Measurements from ENCODE around the gene SACS. TPM values are rescaled to one million over a fixed set of nuclear protein-coding genes. Genes with fewer than 3 reads are reported as not detected.

Gene SACS
- total RNA-seq, 6 experiments from 2014 or later, result 1.5 to 5.9 (median 3.3) TPM

GRCh38 chr13:23427881-23428528 lies 5.5 kb downstream of the SACS start:
- no peak overlapping the region for H3K27ac ChIP-seq
- H3K9me3 ChIP-seq, result no peaks in the 10 kb centered on the region
- WGBS (ENCODE audit: insufficient coverage, low coverage, low lambda C conversion rate, missing lambda C conversion rate), result 56% methylated on average over 11 of the region's 11 CpGs
- no peaks in the 10 kb centered on the region for H3K36me3 ChIP-seq
- H3K27me3 ChIP-seq, result no peaks in the 10 kb centered on the region
- intact Hi-C loops (cut with DNase I), result no loop called here
- TF ChIP-seq, protein P1, sequence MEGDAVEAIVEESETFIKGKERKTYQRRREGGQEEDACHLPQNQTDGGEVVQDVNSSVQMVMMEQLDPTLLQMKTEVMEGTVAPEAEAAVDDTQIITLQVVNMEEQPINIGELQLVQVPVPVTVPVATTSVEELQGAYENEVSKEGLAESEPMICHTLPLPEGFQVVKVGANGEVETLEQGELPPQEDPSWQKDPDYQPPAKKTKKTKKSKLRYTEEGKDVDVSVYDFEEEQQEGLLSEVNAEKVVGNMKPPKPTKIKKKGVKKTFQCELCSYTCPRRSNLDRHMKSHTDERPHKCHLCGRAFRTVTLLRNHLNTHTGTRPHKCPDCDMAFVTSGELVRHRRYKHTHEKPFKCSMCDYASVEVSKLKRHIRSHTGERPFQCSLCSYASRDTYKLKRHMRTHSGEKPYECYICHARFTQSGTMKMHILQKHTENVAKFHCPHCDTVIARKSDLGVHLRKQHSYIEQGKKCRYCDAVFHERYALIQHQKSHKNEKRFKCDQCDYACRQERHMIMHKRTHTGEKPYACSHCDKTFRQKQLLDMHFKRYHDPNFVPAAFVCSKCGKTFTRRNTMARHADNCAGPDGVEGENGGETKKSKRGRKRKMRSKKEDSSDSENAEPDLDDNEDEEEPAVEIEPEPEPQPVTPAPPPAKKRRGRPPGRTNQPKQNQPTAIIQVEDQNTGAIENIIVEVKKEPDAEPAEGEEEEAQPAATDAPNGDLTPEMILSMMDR (IDR thresholded peaks at IDR 0.05), result no peak
- TF ChIP-seq POLR2A (IDR thresholded peaks at IDR 0.05), result no peak
- ATAC-seq, result no peak
- peaks cover 0 to under 1% (median 0%) of the 10 kb centered on the region in 4 donors for H3K4me1 ChIP-seq
- H3K4me3 ChIP-seq, result no peak overlapping the region
- no peak for DNase-seq

GRCh38 chr13:23427342-23427843 lies 6.1 kb downstream of the SACS start:
- ATAC-seq (peak in 1 of 4 donors; percentile 80), DNase-seq (no peak)
- no peaks in the 10 kb centered on the region for H3K4me1 ChIP-seq
- H3K27ac ChIP-seq, result no peak overlapping the region
- intact Hi-C loops (cut with DNase I), result no loop called here
- H3K27me3 ChIP-seq, result no peaks in the 10 kb centered on the region
- H3K4me3 ChIP-seq, result no peak overlapping the region
- WGBS (ENCODE audit: insufficient coverage, low coverage, low lambda C conversion rate, missing lambda C conversion rate), result 57% methylated on average over 7 of the region's 7 CpGs
- H3K9me3 ChIP-seq, result no peaks in the 10 kb centered on the region
- TF ChIP-seq POLR2A (IDR thresholded peaks at IDR 0.05), result no peak
- TF ChIP-seq, protein P1 (IDR thresholded peaks at IDR 0.05), result no peak
- H3K36me3 ChIP-seq, result no peaks in the 10 kb centered on the region

DNA sequence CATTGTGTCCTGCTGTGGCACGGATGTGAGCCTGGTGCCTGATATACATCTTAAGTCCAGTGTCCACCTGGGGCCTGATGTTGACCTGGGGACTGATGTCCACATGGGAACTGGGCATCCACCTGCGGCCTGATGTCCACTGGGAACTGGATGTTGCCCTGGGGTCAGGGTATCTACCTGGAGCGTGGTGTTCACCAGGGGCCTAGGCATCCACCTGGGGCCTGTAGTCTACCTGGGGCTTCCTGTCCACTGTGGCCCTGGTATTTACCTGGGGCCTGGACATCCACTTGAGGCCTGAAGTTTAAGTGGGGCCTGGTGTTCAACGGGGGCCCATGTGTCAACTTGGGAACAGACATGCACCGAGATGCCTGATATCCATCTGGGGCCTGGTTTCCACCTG lies 11.9 kb downstream of the SACS start:
- Histone ChIP-seq H3K9me3 (no peaks in the 10 kb centered on the region), H3K27ac (no peak overlapping the region), H3K27me3 (no peaks in the 10 kb centered on the region), H3K4me1 (no peaks in the 10 kb centered on the region), H3K4me3 (no peak overlapping the region), H3K36me3 (no peaks in the 10 kb centered on the region)
- no peak for ATAC-seq
- intact Hi-C loops (cut with DNase I), result no loop called here
- 93% methylated on average over 4 of the region's 5 CpGs for WGBS (ENCODE audit: insufficient coverage, low coverage, low lambda C conversion rate, missing lambda C conversion rate)
- no peak for DNase-seq
- TF ChIP-seq, protein P1 (IDR thresholded peaks at IDR 0.05), result no peak
- TF ChIP-seq POLR2A (IDR thresholded peaks at IDR 0.05), result no peak

DNA sequence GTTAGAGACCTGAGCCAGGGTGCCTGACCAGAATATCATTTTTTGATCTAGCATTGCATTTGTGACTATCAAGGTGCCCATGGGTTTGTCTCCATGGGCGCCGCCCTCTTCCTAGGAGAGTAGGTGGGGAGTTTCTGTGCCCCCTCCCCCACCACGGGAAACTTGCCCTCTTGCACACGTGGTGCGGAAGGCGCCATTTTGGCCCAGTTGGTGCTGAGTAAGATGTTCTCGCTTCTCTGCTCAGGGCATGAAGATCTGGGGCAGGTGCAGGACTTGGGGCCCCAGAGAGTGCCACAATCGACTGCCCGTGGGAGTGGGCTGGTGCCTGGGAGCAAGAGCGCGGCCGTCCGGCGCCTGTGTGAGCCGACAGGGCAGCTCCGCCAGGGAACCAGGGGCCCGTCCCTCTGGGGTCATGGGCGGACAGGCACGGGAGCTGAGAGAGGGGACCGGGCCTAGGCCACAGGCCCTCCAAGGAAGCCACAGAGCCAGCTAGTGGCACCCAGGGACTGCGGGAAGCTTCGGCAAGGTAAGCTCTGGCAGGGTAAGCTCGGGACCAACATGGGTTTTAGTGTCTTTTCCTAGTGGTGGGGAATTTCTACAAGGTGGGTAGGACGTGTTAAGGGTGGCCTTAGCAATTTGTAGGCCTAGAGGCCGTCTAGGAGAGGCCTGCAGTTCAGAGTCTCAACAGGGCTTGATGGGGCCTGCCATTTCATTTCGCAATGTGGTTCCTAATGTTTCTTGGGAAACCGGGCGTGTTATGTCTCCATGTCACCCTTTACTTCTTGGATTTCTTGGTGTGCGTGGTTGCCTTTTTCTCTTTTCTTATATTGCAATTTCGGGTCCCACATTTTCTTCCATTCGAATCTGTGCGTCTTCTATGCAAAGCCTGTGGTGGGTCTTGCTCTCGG lies 14.5 kb downstream of the SACS start:
- DNase-seq, result no peak
- H3K4me1 ChIP-seq, result no peaks in the 10 kb centered on the region

GRCh38 chr13:23414682-23415081 lies 18.8 kb downstream of the SACS start:
- ATAC-seq (no peak), DNase-seq (no peak)
- H3K27me3 ChIP-seq, result no peaks in the 10 kb centered on the region
- H3K27ac ChIP-seq, result no peak overlapping the region
- WGBS (ENCODE audit: insufficient coverage, low coverage, low lambda C conversion rate, missing lambda C conversion rate), result 100% methylated on average over 1 of the region's 2 CpGs
- no peaks in the 10 kb centered on the region for H3K4me1 ChIP-seq
- H3K9me3 ChIP-seq, result no peaks in the 10 kb centered on the region
- no peaks in the 10 kb centered on the region for H3K36me3 ChIP-seq
- no peak overlapping the region for H3K4me3 ChIP-seq
- intact Hi-C loops (cut with DNase I), result no loop called here
- no peak for TF ChIP-seq POLR2A (IDR thresholded peaks at IDR 0.05)
- TF ChIP-seq, protein P1 (IDR thresholded peaks at IDR 0.05), result no peak

More for the DNA sequence above, 14.5 kb downstream of the SACS start:
- no peaks in the 10 kb centered on the region for H3K9me3 ChIP-seq
- no peaks in the 10 kb centered on the region for H3K36me3 ChIP-seq
- H3K27me3 ChIP-seq, result no peaks in the 10 kb centered on the region
- H3K4me3 ChIP-seq, result no peak overlapping the region
- H3K27ac ChIP-seq, result no peak overlapping the region
- no peak for TF ChIP-seq POLR2A (IDR thresholded peaks at IDR 0.05)
- intact Hi-C loops (cut with DNase I), result no loop called here
- peak in 1 of 4 donors; percentile 36 for ATAC-seq
- WGBS (ENCODE audit: insufficient coverage, low coverage, low lambda C conversion rate, missing lambda C conversion rate), result 89% methylated on average over 11 of the region's 33 CpGs
